ENCODE measurements around the gene STARD9. TPM values are rescaled to one million over a fixed set of nuclear protein-coding genes. Genes with fewer than 3 reads are reported as not detected.
"Not testable (repeated sequence)": the region's sequence is repeated elsewhere in the genome, so short reads cannot be mapped to it uniquely, and the experiment has no call there.

STARD9 gene
- total RNA-seq, 1 donor: 9.1 TPM

- TF ChIP-seq, protein P1, sequence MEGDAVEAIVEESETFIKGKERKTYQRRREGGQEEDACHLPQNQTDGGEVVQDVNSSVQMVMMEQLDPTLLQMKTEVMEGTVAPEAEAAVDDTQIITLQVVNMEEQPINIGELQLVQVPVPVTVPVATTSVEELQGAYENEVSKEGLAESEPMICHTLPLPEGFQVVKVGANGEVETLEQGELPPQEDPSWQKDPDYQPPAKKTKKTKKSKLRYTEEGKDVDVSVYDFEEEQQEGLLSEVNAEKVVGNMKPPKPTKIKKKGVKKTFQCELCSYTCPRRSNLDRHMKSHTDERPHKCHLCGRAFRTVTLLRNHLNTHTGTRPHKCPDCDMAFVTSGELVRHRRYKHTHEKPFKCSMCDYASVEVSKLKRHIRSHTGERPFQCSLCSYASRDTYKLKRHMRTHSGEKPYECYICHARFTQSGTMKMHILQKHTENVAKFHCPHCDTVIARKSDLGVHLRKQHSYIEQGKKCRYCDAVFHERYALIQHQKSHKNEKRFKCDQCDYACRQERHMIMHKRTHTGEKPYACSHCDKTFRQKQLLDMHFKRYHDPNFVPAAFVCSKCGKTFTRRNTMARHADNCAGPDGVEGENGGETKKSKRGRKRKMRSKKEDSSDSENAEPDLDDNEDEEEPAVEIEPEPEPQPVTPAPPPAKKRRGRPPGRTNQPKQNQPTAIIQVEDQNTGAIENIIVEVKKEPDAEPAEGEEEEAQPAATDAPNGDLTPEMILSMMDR (IDR thresholded peaks at IDR 0.05; ENCODE audit: insufficient read depth, low read depth, low read length): no peak
- H3K4me3 ChIP-seq (ENCODE audit: low read depth, low read length): no peak overlapping the region
- DNase-seq (ENCODE audit: low read depth): no peak
These were observed 92.4 kb downstream of the STARD9 start for GRCh38 chr15:42667855-42668254.

GRCh38 chr15:42670451-42670850, 95.0 kb downstream of the STARD9 start:
- TF ChIP-seq, protein P1 (IDR thresholded peaks at IDR 0.05; ENCODE audit: insufficient read depth, low read depth, low read length): no peak
- peak; percentile 13 for DNase-seq (ENCODE audit: low read depth)
- no peak overlapping the region for H3K4me3 ChIP-seq (ENCODE audit: low read depth, low read length)

GRCh38 chr15:42672444-42672843, 97.0 kb downstream of the STARD9 start:
- no peak for DNase-seq (ENCODE audit: low read depth)
- no peak overlapping the region for H3K4me3 ChIP-seq (ENCODE audit: low read depth, low read length)
- TF ChIP-seq, protein P1 (IDR thresholded peaks at IDR 0.05; ENCODE audit: insufficient read depth, low read depth, low read length): no peak

GRCh38 chr15:42674472-42674871, 99.1 kb downstream of the STARD9 start:
- TF ChIP-seq, protein P1 (IDR thresholded peaks at IDR 0.05; ENCODE audit: insufficient read depth, low read depth, low read length): no peak

DNA sequence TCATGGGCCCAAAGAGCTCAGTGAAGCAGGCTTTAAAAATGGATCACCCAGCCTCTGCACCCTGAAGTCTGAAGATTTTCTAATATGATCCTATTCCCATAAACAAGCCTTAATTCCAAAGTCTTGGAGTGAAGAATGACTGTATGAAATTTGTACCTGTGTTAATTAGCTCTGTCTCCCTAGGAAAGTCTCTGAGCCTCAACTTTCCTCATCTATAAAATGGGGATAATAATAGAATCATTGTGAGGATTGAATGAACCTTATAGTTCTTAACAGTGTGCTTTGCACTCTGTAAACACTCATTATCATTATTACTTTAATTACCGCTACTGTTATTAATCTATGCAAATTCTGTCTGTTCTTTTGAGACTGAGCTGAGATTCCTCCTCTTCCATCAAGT, 99.6 kb downstream of the STARD9 start:
- no peak for DNase-seq (ENCODE audit: low read depth)
- TF ChIP-seq, protein P1 (IDR thresholded peaks at IDR 0.05; ENCODE audit: insufficient read depth, low read depth, low read length): no peak
- H3K4me3 ChIP-seq (ENCODE audit: low read depth, low read length): no peak overlapping the region

More at GRCh38 chr15:42674472-42674871, 99.1 kb downstream of the STARD9 start:
- H3K4me3 ChIP-seq (ENCODE audit: low read depth, low read length): no peak overlapping the region
- no peak for DNase-seq (ENCODE audit: low read depth)

DNA sequence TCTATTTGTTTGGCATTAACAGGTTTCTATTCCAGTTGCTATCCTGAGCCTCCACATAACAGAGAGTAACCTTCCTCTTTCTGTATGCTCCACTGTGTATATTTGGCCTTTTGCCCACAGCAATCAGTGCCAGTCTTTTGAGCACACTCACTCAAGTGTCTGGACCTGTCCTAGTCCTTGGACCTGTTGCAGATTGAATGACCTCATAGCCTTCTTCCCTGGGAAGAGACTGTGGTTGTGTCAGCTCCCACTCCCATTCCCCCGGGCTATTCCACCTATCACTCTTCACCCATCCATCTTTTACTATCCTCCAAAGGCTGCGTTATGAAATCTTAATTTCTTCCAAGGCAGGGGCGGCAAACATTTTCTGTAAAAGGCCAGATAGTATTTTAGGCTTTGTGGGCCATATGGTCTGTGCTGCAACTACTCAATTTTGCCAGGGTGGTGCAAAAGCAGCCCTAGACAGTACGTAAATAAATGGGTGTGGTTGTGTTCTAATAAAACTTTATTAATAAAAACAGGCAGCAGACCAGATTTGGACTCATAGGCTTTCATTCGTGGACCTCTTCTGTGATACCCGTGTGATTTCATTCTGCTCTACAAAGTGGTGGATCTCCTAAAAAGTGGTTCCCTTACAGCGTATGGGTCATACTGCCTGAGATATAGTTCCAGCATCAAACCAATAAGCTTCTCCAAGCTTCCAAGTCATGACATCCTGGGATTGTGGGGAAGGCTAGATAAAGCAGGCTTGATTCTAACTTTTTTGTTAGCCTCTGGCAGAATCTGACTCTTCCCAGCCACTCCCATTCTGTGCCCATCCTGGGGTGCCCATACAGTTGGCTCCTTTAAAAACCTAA, 104.1 kb downstream of the STARD9 start:
- no peak for DNase-seq (ENCODE audit: low read depth)
- no peak overlapping the region for H3K4me3 ChIP-seq (ENCODE audit: low read depth, low read length)
- TF ChIP-seq, protein P1 (IDR thresholded peaks at IDR 0.05; ENCODE audit: insufficient read depth, low read depth, low read length): no peak

- not testable (repeated sequence) for H3K4me3 ChIP-seq (ENCODE audit: low read depth, low read length); DNase-seq (ENCODE audit: low read depth)
These were observed 104.7 kb downstream of the STARD9 start for GRCh38 chr15:42680142-42680482.
